Fibroblast of lung (primary cell): Measurements from ENCODE around the gene TRPC4AP.

Source experiments
- CTCF ChIP-seq, 2 donors: IDR thresholded peaks in 1 of 2; conservative IDR thresholded peaks in 1 of 2; 1 replicate in 1 of 2; 2 replicates in 1 of 2; pipeline ENCODE4 v1.5.1; 2011 to 2012; ENCODE audit warnings: low read length in 2 of 2, control low read depth in 1 of 2, inconsistent platforms in 1 of 2, low read depth in 1 of 2, mild to moderate bottlenecking in 1 of 2
- EZH2 ChIP-seq: IDR thresholded peaks from 2 replicates; pipeline ENCODE4 v1.5.1; 2012; ENCODE audit warnings: low read length, control low read depth, mild to moderate bottlenecking; ENCODE audit errors: missing control alignments

- TF ChIP-seq CTCF (conservative IDR thresholded peaks at IDR 0.05 in 1 of 2, IDR thresholded peaks at IDR 0.05 in 1 of 2; ENCODE audit: low read depth in 1 of 2, low read length in 2 of 2) = no peak
- no peak for TF ChIP-seq EZH2
Measured at GRCh38 chr20:35063168-35063567, 29.4 kb downstream of the TRPC4AP start.
